HepG2 (cell line): ENCODE results near the gene SMO. TPM values are rescaled to one million over a fixed set of nuclear protein-coding genes. Genes with fewer than 3 reads are reported as not detected.

Experiments used
- ARNT ChIP-seq: fragments of 450-650 bp; IDR thresholded peaks from 2 replicates; pipeline ENCODE4 v1.6.1; 2017
- ATF1 ChIP-seq: IDR thresholded peaks from 2 replicates; pipeline ENCODE4 v1.6.1; 2016; ENCODE audit warnings: mild to moderate bottlenecking, control low read depth
- EHMT2 ChIP-seq: fragments of 200-600 bp; sonication (generic); IDR thresholded peaks from 2 replicates; pipeline ENCODE4 v1.7.0; 2017; ENCODE audit warnings: antibody characterized with exemption, low read depth, low read length, borderline replicate concordance
- GABPB1 ChIP-seq: IDR thresholded peaks from 2 replicates; pipeline ENCODE4 v1.6.1; 2016; ENCODE audit warnings: mild to moderate bottlenecking, missing genetic modification reagents, moderate library complexity, missing compliant biosample characterization
- HNF1B ChIP-seq: sonication (generic); formaldehyde crosslinking; IDR thresholded peaks from 2 replicates; pipeline ENCODE4 v1.5.1; 2020; ENCODE audit warnings: mild to moderate bottlenecking, moderate library complexity, missing genetic modification reagents
- HOXA5 ChIP-seq: sonication (generic); formaldehyde crosslinking; IDR thresholded peaks from 2 replicates; pipeline ENCODE4 v1.4.0; 2020; ENCODE audit warnings: missing genetic modification reagents
- JUND ChIP-seq: sonication (generic); formaldehyde crosslinking; IDR thresholded peaks from 2 replicates; pipeline ENCODE4 v1.8.0; 2022; ENCODE audit warnings: mild to moderate bottlenecking, missing genetic modification reagents
- KDM2A ChIP-seq: sonication (generic); formaldehyde crosslinking; IDR thresholded peaks from 2 replicates; pipeline ENCODE4 v1.4.0; 2020; ENCODE audit warnings: low read depth, missing genetic modification reagents, borderline replicate concordance
- KLF15 ChIP-seq: sonication (generic); formaldehyde crosslinking; IDR thresholded peaks from 2 replicates; pipeline ENCODE4 v1.8.1; 2023; ENCODE audit warnings: borderline replicate concordance, mild to moderate bottlenecking, inconsistent platforms, missing genetic modification reagents, mixed read lengths
- KLF16 ChIP-seq, 2 experiments: sonication (generic) in 1 of 2; formaldehyde crosslinking in 1 of 2; IDR thresholded peaks; 2 replicates each; pipeline versions ENCODE4 v1.6.1 to v1.8.0; 2016 to 2023; ENCODE audit warnings: missing genetic modification reagents in 2 of 2, missing compliant biosample characterization in 1 of 2
- MYNN ChIP-seq: sonication (generic); formaldehyde crosslinking; IDR thresholded peaks from 2 replicates; pipeline ENCODE4 v1.4.0; 2020; ENCODE audit warnings: mild to moderate bottlenecking, low read depth, missing genetic modification reagents
- PHB2 ChIP-seq: fragments of 450-650 bp; IDR thresholded peaks from 2 replicates; pipeline ENCODE4 v1.6.1; 2018; ENCODE audit not compliant: partially characterized antibody
- SUZ12 ChIP-seq: fragments of 150-350 bp; IDR thresholded peaks from 2 replicates; pipeline ENCODE4 v1.6.1; 2014; ENCODE audit warnings: low read depth, low read length
- TBP ChIP-seq: sonication (generic); formaldehyde crosslinking; IDR thresholded peaks from 2 replicates; pipeline ENCODE4 v1.5.0; 2020; ENCODE audit warnings: missing genetic modification reagents
- ZBTB7A ChIP-seq: sonication (generic); formaldehyde crosslinking; IDR thresholded peaks from 2 replicates; pipeline ENCODE4 v1.8.0; 2022; ENCODE audit warnings: mild to moderate bottlenecking, missing genetic modification reagents
- ZNF235 ChIP-seq: sonication (generic); formaldehyde crosslinking; IDR thresholded peaks from 2 replicates; pipeline ENCODE4 v1.8.1; 2023; ENCODE audit warnings: mild to moderate bottlenecking, missing genetic modification reagents, borderline replicate concordance
- ZNF264 ChIP-seq: sonication (generic); formaldehyde crosslinking; IDR thresholded peaks from 2 replicates; pipeline ENCODE4 v1.4.0; 2020; ENCODE audit warnings: missing genetic modification reagents
- ZNF343 ChIP-seq: sonication (generic); formaldehyde crosslinking; IDR thresholded peaks from 2 replicates; pipeline ENCODE4 v1.4.0; 2020; ENCODE audit warnings: mild to moderate bottlenecking, missing genetic modification reagents
- ZNF414 ChIP-seq: sonication (generic); formaldehyde crosslinking; IDR thresholded peaks from 2 replicates; pipeline ENCODE4 v1.5.0; 2020; ENCODE audit warnings: missing genetic modification reagents
- ZNF574 ChIP-seq: sonication (generic); formaldehyde crosslinking; IDR thresholded peaks from 2 replicates; pipeline ENCODE4 v1.4.0; 2020; ENCODE audit warnings: missing genetic modification reagents
- ZNF7 ChIP-seq: IDR thresholded peaks from 2 replicates; pipeline ENCODE4 v1.6.1; 2016; ENCODE audit warnings: missing biosample characterization, missing genetic modification reagents
- ZNF704 ChIP-seq: sonication (generic); formaldehyde crosslinking; IDR thresholded peaks from 2 replicates; pipeline ENCODE4 v1.8.1; 2023; ENCODE audit warnings: mild to moderate bottlenecking, inconsistent platforms, moderate library complexity, missing genetic modification reagents, borderline replicate concordance
- ZNF761 ChIP-seq: sonication (generic); formaldehyde crosslinking; conservative IDR thresholded peaks from 2 replicates; pipeline ENCODE4 v1.4.0; 2020; ENCODE audit warnings: mild to moderate bottlenecking, missing genetic modification reagents
- ZNF782 ChIP-seq: sonication (generic); formaldehyde crosslinking; IDR thresholded peaks from 2 replicates; pipeline ENCODE4 v1.4.0; 2020; ENCODE audit warnings: missing genetic modification reagents, mild to moderate bottlenecking, borderline replicate concordance
- polyA plus RNA-seq, 8 experiments: library from polyadenylated mRNA; depleted of rRNA in 3 of 8; stranded (reverse) in 7 of 8; unstranded in 1 of 8; fragments of >200 nt; fragmentation: Illumina TruSeq in 4 of 8; extraction: Trizol in 4 of 8; gene quantifications; 2 replicates each; pipeline versions ENCODE4 v1.2.1 to v1.2.3, GENCODE V29; 2011 to 2016; ENCODE audit warnings: low read depth in 4 of 8, missing spikeins in 1 of 8, mixed read lengths in 1 of 8; ENCODE audit not compliant: insufficient read depth in 1 of 8
- total RNA-seq, 5 experiments: library from RNA; depleted of rRNA; stranded (reverse); fragments of >200 nt; fragmentation: Illumina TruSeq; extraction: Trizol; gene quantifications; 2 replicates each; pipeline ENCODE4 v1.2.3, GENCODE V29; 2016; ENCODE audit warnings: low read depth in 1 of 5
- TF ChIP-seq, protein P1 (sequence below): sonication (generic); formaldehyde crosslinking; IDR thresholded peaks from 2 replicates; pipeline ENCODE4 v1.5.1; 2020; ENCODE audit warnings: missing genetic modification reagents, mild to moderate bottlenecking, borderline replicate concordance

Gene SMO
- total and polyA plus RNA-seq, 2 of the 13 experiments (the other 11 are each of a cell fraction or from before 2014, with no cell fraction given): 23.8 to 32.3 TPM

GRCh38 chr7:129213828-129214227, 25.4 kb downstream of the SMO start (continued):
- TF ChIP-seq EHMT2 (no peak), ZNF235 (no peak), ZNF414 (CRISPR knock-in tag) (no peak), ZNF782 (CRISPR knock-in tag) (no peak), ATF1 (CRISPR knock-in tag) (no peak), ZNF574 (CRISPR knock-in tag) (no peak), ZNF704 (no peak), HNF1B (CRISPR knock-in tag) (no peak; the same call in 1 of the 2 replicates), KLF16 (CRISPR knock-in tag; IDR thresholded peaks at IDR 0.05) (no peak), SUZ12 (no peak), TBP (CRISPR knock-in tag) (no peak), ZNF343 (CRISPR knock-in tag) (no peak), KDM2A (CRISPR knock-in tag) (peak; percentile 86), ZNF761 (CRISPR knock-in tag) (no peak), ZBTB7A (CRISPR knock-in tag) (no peak), GABPB1 (CRISPR knock-in tag) (no peak), ZNF264 (CRISPR knock-in tag) (no peak), ZNF7 (CRISPR knock-in tag) (no peak), JUND (CRISPR knock-in tag) (no peak), PHB2 (no peak), HOXA5 (CRISPR knock-in tag) (no peak), MYNN (CRISPR knock-in tag) (no peak), KLF15 (CRISPR knock-in tag) (no peak), ARNT (no peak)
- TF ChIP-seq, protein P1, sequence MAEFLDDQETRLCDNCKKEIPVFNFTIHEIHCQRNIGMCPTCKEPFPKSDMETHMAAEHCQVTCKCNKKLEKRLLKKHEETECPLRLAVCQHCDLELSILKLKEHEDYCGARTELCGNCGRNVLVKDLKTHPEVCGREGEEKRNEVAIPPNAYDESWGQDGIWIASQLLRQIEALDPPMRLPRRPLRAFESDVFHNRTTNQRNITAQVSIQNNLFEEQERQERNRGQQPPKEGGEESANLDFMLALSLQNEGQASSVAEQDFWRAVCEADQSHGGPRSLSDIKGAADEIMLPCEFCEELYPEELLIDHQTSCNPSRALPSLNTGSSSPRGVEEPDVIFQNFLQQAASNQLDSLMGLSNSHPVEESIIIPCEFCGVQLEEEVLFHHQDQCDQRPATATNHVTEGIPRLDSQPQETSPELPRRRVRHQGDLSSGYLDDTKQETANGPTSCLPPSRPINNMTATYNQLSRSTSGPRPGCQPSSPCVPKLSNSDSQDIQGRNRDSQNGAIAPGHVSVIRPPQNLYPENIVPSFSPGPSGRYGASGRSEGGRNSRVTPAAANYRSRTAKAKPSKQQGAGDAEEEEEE (CRISPR knock-in tag): no peak
